HEK293 (cell line): Measurements from ENCODE around the gene TBPL1.

ENCODE experiments used
- CTCF ChIA-PET: fragments of 350-600 bp; formaldehyde crosslinking; extraction: SDS; loops from one replicate; lab custom pipeline; 2021; ENCODE audit warnings: antibody characterized with exemption; lab: Yijun Ruan, JAX
- POLR2A ChIA-PET: fragments of 300-600 bp; formaldehyde crosslinking; extraction: SDS; loops from one replicate; lab custom pipeline; 2020; ENCODE audit warnings: antibody characterized with exemption, inconsistent platforms; lab: Yijun Ruan, JAX
- H3K27ac ChIP-seq: fragments of 200-500 bp; sonication (Bioruptor generic); 2 replicates; pipeline ENCODE4 v1.5.1; 2014; ENCODE audit warnings: low read depth, low read length, control low read depth, inconsistent platforms; ENCODE audit errors: extremely low read depth
- H3K36me3 ChIP-seq, 2 experiments: fragments of 200-500 bp in 1 of 2; sonication (Bioruptor generic) in 1 of 2; 1 replicate in 1 of 2; 2 replicates in 1 of 2; pipeline ENCODE4 v1.5.1; 2014 to 2017; ENCODE audit warnings: inconsistent platforms in 2 of 2, low read length in 2 of 2; ENCODE audit not compliant: control insufficient read depth in 2 of 2, insufficient read depth in 1 of 2
- H3K4me1 ChIP-seq: fragments of 200-500 bp; sonication (Bioruptor generic); 2 replicates; pipeline ENCODE4 v1.5.1; 2014; ENCODE audit warnings: mild to moderate bottlenecking, low read length, inconsistent platforms; ENCODE audit not compliant: control insufficient read depth, insufficient read depth
- H3K4me3 ChIP-seq: 2 replicates; pipeline ENCODE4 v1.5.1; 2011; ENCODE audit warnings: low read depth, mild to moderate bottlenecking, control low read depth, low read length, moderate library complexity
- H3K9me3 ChIP-seq: fragments of 200-500 bp; sonication (Bioruptor generic); 2 replicates; pipeline ENCODE4 v1.5.1; 2014; ENCODE audit warnings: low read depth, low read length, inconsistent platforms; ENCODE audit not compliant: control insufficient read depth, insufficient read depth
- GLI4 ChIP-seq: fragments of 450-650 bp; formaldehyde crosslinking; IDR thresholded peaks from 2 replicates; pipeline ENCODE4 v1.5.1; 2016; ENCODE audit warnings: missing biosample characterization, missing genetic modification characterization
- MZF1 ChIP-seq: fragments of 450-650 bp; formaldehyde crosslinking; IDR thresholded peaks from 2 replicates; pipeline ENCODE4 v1.5.1; 2017; ENCODE audit warnings: missing biosample characterization, missing genetic modification characterization, borderline replicate concordance
- OSR2 ChIP-seq: fragments of 450-650 bp; formaldehyde crosslinking; IDR thresholded peaks from 2 replicates; pipeline ENCODE4 v1.5.1; 2016; ENCODE audit warnings: missing biosample characterization, missing genetic modification characterization
- ZNF239 ChIP-seq: fragments of 450-650 bp; formaldehyde crosslinking; IDR thresholded peaks from 2 replicates; pipeline ENCODE4 v1.5.1; 2016; ENCODE audit warnings: missing biosample characterization, missing genetic modification characterization
- ZNF37A ChIP-seq: fragments of 450-650 bp; IDR thresholded peaks from 2 replicates; pipeline ENCODE4 v1.5.1; 2018; ENCODE audit warnings: missing biosample characterization, missing genetic modification characterization
- ZNF677 ChIP-seq: fragments of 450-650 bp; IDR thresholded peaks from 2 replicates; pipeline ENCODE4 v1.5.0; 2018; ENCODE audit warnings: missing biosample characterization, mild to moderate bottlenecking, missing genetic modification characterization, moderate library complexity
- TF ChIP-seq, protein P1 (sequence below): fragments of 450-650 bp; formaldehyde crosslinking; IDR thresholded peaks from 2 replicates; pipeline ENCODE4 v1.5.1; 2016; ENCODE audit warnings: missing biosample characterization, missing genetic modification characterization
- TF ChIP-seq, protein P2 (sequence below): fragments of 450-650 bp; formaldehyde crosslinking; IDR thresholded peaks from 2 replicates; pipeline ENCODE4 v1.5.1; 2016; ENCODE audit warnings: missing biosample characterization, missing genetic modification characterization
- TF ChIP-seq, protein P3 (sequence below): fragments of 450-650 bp; formaldehyde crosslinking; IDR thresholded peaks from 2 replicates; pipeline ENCODE4 v1.5.0; 2017; ENCODE audit warnings: missing biosample characterization, missing genetic modification characterization, borderline replicate concordance
- TF ChIP-seq, protein P4 (sequence below): fragments of 450-650 bp; formaldehyde crosslinking; IDR thresholded peaks from 2 replicates; pipeline ENCODE4 v1.5.1; 2016; ENCODE audit warnings: missing biosample characterization, missing genetic modification characterization

Gene TBPL1

DNA sequence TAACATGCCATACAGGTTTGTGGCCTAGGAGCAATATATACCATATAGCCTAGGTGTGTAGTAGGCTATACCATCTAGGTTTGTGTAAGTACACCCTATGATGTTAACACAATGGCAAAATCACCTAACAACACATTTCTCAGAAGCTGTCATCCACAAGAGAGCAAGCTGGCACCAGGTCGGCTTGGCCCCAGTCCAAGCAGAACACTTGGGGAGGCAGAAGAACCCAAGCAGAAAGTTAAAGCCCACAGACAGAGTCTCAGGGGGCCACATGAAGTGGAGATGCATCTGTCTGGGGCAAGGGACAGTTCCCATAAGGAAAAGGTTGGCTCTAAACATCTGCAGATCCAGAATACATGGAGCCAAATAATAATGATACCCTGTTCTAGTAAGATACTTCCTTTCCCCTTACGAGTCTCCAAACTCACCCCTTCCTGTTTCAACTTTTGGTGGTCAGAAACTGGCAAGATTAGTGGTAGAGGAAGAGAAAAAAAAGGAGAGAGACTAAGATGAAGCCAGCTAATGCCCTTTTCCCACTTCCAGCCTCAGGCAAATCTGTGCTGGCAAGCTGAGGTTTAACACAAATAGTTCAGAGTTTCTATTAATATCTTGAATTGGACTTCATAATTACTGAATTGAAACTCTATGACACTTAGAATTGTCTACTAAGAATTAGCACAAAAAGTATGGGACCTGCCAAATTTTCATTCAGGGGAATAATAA is 34.7 kb upstream of the TBPL1 start:
- CTCF ChIA-PET: interaction anchor here (0.6 to 13.5 kb wide), 11 partner anchors 32 to 358 kb away, joined by 3 to 693 read pairs (median 7); no protein-coding TSS in a partner anchor
- TF ChIP-seq, protein P1, sequence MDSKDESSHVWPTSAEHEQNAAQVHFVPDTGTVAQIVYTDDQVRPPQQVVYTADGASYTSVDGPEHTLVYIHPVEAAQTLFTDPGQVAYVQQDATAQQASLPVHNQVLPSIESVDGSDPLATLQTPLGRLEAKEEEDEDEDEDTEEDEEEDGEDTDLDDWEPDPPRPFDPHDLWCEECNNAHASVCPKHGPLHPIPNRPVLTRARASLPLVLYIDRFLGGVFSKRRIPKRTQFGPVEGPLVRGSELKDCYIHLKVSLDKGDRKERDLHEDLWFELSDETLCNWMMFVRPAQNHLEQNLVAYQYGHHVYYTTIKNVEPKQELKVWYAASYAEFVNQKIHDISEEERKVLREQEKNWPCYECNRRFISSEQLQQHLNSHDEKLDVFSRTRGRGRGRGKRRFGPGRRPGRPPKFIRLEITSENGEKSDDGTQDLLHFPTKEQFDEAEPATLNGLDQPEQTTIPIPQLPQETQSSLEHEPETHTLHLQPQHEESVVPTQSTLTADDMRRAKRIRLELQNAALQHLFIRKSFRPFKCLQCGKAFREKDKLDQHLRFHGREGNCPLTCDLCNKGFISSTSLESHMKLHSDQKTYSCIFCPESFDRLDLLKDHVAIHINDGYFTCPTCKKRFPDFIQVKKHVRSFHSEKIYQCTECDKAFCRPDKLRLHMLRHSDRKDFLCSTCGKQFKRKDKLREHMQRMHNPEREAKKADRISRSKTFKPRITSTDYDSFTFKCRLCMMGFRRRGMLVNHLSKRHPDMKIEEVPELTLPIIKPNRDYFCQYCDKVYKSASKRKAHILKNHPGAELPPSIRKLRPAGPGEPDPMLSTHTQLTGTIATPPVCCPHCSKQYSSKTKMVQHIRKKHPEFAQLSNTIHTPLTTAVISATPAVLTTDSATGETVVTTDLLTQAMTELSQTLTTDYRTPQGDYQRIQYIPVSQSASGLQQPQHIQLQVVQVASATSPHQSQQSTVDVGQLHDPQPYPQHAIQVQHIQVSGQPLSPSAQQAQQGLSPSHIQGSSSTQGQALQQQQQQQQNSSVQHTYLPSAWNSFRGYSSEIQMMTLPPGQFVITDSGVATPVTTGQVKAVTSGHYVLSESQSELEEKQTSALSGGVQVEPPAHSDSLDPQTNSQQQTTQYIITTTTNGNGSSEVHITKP (tag by site-specific recombination): peak; percentile 75
- no peak for TF ChIP-seq ZNF37A
- TF ChIP-seq, all 188 proteins: peak for 1
- POLR2A ChIA-PET: no interaction called here
- H3K36me3 ChIP-seq: no peaks in the 10 kb centered on the region
- no peak overlapping the region for H3K4me3 ChIP-seq
- H3K4me1 ChIP-seq: peaks cover 4% of the 10 kb centered on the region
- no peak overlapping the region for H3K27ac ChIP-seq
- H3K9me3 ChIP-seq: no peaks in the 10 kb centered on the region

DNA sequence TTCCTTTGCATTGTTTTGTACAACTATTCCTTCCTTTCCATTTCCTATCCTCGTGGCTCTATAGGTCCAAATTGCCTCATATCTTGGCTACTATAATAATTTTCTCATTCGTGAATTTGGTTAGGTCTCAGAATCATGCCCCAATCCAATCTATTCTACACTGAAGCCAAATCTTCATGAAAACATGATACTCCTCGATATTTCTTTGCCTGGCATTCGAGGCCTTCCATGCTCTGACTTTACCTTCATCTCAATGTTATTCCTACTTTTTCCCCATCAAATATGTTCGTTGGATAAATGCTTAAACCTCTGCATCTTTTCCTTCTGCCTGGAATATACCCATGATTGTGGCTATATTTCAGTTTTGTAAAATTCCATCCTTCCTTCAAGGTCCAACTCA is 33.7 kb upstream of the TBPL1 start:
- TF ChIP-seq, protein P2, sequence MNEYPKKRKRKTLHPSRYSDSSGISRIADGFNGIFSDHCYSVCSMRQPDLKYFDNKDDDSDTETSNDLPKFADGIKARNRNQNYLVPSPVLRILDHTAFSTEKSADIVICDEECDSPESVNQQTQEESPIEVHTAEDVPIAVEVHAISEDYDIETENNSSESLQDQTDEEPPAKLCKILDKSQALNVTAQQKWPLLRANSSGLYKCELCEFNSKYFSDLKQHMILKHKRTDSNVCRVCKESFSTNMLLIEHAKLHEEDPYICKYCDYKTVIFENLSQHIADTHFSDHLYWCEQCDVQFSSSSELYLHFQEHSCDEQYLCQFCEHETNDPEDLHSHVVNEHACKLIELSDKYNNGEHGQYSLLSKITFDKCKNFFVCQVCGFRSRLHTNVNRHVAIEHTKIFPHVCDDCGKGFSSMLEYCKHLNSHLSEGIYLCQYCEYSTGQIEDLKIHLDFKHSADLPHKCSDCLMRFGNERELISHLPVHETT (tag by site-specific recombination): no peak
- TF ChIP-seq ZNF677 (no peak), MZF1 (tag by site-specific recombination) (no peak), OSR2 (tag by site-specific recombination) (no peak), GLI4 (tag by site-specific recombination) (peak; percentile 94; the same call in 1 of the 2 replicates), ZNF239 (no peak)
- TF ChIP-seq, protein P3, sequence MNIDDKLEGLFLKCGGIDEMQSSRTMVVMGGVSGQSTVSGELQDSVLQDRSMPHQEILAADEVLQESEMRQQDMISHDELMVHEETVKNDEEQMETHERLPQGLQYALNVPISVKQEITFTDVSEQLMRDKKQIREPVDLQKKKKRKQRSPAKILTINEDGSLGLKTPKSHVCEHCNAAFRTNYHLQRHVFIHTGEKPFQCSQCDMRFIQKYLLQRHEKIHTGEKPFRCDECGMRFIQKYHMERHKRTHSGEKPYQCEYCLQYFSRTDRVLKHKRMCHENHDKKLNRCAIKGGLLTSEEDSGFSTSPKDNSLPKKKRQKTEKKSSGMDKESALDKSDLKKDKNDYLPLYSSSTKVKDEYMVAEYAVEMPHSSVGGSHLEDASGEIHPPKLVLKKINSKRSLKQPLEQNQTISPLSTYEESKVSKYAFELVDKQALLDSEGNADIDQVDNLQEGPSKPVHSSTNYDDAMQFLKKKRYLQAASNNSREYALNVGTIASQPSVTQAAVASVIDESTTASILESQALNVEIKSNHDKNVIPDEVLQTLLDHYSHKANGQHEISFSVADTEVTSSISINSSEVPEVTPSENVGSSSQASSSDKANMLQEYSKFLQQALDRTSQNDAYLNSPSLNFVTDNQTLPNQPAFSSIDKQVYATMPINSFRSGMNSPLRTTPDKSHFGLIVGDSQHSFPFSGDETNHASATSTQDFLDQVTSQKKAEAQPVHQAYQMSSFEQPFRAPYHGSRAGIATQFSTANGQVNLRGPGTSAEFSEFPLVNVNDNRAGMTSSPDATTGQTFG (tag by site-specific recombination): no peak
- TF ChIP-seq, protein P4, sequence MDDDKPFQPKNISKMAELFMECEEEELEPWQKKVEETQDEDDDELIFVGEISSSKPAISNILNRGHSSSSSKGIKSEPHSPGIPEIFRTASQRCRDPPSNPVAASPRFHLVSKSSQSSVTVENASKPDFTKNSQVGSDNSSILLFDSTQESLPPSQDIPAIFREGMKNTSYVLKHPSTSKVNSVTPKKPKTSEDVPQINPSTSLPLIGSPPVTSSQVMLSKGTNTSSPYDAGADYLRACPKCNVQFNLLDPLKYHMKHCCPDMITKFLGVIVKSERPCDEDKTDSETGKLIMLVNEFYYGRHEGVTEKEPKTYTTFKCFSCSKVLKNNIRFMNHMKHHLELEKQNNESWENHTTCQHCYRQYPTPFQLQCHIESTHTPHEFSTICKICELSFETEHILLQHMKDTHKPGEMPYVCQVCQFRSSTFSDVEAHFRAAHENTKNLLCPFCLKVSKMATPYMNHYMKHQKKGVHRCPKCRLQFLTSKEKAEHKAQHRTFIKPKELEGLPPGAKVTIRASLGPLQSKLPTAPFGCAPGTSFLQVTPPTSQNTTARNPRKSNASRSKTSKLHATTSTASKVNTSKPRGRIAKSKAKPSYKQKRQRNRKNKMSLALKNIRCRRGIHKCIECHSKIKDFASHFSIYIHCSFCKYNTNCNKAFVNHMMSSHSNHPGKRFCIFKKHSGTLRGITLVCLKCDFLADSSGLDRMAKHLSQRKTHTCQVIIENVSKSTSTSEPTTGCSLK (tag by site-specific recombination): no peak
- Histone ChIP-seq H3K9me3 (no peaks in the 10 kb centered on the region), H3K4me1 (peaks cover 4% of the 10 kb centered on the region), H3K4me3 (no peak overlapping the region), H3K27ac (no peak overlapping the region), H3K36me3 (no peaks in the 10 kb centered on the region)
- CTCF ChIA-PET: interaction anchor here (0.9 to 13.5 kb wide), 7 partner anchors 63 to 355 kb away, joined by 3 to 693 read pairs (median 10); no protein-coding TSS in a partner anchor
- POLR2A ChIA-PET: no interaction called here
